ENCODE data around the gene OSBPL3.

DNA sequence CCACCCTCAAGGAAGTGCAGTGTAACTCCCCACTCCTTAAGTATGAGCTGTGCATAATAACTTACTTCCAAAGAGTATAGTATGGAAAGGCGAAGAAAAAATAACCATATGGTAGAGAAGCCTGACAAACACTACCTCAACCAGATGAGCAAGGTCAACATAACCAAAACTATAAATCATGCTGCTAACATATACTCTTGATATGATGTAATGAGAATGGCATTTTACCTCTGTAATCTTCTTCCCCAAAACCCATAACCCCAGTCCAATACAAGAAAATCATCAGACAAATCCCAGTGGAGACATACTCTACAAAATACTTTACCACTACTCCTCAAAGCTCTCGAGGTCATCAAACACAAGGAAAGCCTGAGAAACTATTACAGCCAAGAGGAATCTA is 15.8 kb downstream of the OSBPL3 start:
- TF ChIP-seq POLR2AphosphoS5 (IDR thresholded peaks at IDR 0.05; ENCODE audit: low read depth, low read length) (no peak), POLR2A (IDR thresholded peaks at IDR 0.05; ENCODE audit: borderline replicate concordance, extremely low read depth, insufficient read depth, insufficient read length) (no peak), EZH2phosphoT487 (IDR thresholded peaks at IDR 0.05; ENCODE audit: borderline replicate concordance) (no peak), YY1 (IDR thresholded peaks at IDR 0.05; ENCODE audit: extremely low read depth, insufficient replicate concordance, low read depth, low read length) (no peak), ZNF274 (IDR thresholded peaks at IDR 0.05; ENCODE audit: low read depth, low read length) (no peak), RAD21 (IDR thresholded peaks at IDR 0.05; ENCODE audit: low read depth) (no peak), SRF (IDR thresholded peaks at IDR 0.05; ENCODE audit: low read depth) (no peak), SP1 (IDR thresholded peaks at IDR 0.05; ENCODE audit: low read depth) (no peak), EZH2 (IDR thresholded peaks at IDR 0.05) (no peak), ELF1 (IDR thresholded peaks at IDR 0.05; ENCODE audit: borderline replicate concordance, low read depth) (no peak), SIN3A (IDR thresholded peaks at IDR 0.05; ENCODE audit: low read depth) (no peak)
- TF ChIP-seq, protein P1, sequence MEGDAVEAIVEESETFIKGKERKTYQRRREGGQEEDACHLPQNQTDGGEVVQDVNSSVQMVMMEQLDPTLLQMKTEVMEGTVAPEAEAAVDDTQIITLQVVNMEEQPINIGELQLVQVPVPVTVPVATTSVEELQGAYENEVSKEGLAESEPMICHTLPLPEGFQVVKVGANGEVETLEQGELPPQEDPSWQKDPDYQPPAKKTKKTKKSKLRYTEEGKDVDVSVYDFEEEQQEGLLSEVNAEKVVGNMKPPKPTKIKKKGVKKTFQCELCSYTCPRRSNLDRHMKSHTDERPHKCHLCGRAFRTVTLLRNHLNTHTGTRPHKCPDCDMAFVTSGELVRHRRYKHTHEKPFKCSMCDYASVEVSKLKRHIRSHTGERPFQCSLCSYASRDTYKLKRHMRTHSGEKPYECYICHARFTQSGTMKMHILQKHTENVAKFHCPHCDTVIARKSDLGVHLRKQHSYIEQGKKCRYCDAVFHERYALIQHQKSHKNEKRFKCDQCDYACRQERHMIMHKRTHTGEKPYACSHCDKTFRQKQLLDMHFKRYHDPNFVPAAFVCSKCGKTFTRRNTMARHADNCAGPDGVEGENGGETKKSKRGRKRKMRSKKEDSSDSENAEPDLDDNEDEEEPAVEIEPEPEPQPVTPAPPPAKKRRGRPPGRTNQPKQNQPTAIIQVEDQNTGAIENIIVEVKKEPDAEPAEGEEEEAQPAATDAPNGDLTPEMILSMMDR (IDR thresholded peaks at IDR 0.05 in 2 of 3, conservative IDR thresholded peaks at IDR 0.05 in 1 of 3; ENCODE audit: borderline replicate concordance in 1 of 3, insufficient read depth in 1 of 3, low read depth in 2 of 3, low read length in 2 of 3): no peak
- TF ChIP-seq, protein P2, sequence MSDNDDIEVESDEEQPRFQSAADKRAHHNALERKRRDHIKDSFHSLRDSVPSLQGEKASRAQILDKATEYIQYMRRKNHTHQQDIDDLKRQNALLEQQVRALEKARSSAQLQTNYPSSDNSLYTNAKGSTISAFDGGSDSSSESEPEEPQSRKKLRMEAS (IDR thresholded peaks at IDR 0.05): no peak
- TF ChIP-seq, protein P3, sequence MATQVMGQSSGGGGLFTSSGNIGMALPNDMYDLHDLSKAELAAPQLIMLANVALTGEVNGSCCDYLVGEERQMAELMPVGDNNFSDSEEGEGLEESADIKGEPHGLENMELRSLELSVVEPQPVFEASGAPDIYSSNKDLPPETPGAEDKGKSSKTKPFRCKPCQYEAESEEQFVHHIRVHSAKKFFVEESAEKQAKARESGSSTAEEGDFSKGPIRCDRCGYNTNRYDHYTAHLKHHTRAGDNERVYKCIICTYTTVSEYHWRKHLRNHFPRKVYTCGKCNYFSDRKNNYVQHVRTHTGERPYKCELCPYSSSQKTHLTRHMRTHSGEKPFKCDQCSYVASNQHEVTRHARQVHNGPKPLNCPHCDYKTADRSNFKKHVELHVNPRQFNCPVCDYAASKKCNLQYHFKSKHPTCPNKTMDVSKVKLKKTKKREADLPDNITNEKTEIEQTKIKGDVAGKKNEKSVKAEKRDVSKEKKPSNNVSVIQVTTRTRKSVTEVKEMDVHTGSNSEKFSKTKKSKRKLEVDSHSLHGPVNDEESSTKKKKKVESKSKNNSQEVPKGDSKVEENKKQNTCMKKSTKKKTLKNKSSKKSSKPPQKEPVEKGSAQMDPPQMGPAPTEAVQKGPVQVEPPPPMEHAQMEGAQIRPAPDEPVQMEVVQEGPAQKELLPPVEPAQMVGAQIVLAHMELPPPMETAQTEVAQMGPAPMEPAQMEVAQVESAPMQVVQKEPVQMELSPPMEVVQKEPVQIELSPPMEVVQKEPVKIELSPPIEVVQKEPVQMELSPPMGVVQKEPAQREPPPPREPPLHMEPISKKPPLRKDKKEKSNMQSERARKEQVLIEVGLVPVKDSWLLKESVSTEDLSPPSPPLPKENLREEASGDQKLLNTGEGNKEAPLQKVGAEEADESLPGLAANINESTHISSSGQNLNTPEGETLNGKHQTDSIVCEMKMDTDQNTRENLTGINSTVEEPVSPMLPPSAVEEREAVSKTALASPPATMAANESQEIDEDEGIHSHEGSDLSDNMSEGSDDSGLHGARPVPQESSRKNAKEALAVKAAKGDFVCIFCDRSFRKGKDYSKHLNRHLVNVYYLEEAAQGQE (IDR thresholded peaks at IDR 0.05; ENCODE audit: low read depth): no peak

Data from HCT116 (cell line).